ENCODE data around the gene PLD6.

The PLD6 gene

GRCh38 chr17:17172990-17173389 is 33.1 kb downstream of the PLD6 start (continued):
- TF ChIP-seq CREB5 (CRISPR knock-in tag; IDR thresholded peaks at IDR 0.05; ENCODE audit: low read depth) (no peak), CSRNP3 (CRISPR knock-in tag; IDR thresholded peaks at IDR 0.05) (no peak)

- no peak for ATAC-seq
- TF ChIP-seq ARNTL (CRISPR knock-in tag; IDR thresholded peaks at IDR 0.05; ENCODE audit: borderline replicate concordance, low read depth) (no peak), ZC3H10 (CRISPR knock-in tag; IDR thresholded peaks at IDR 0.05) (no peak)
Measured at GRCh38 chr17:17172001-17172939, 33.9 kb downstream of the PLD6 start.

- no peak for TF ChIP-seq ISL1 (CRISPR knock-in tag; IDR thresholded peaks at IDR 0.05)
- TF ChIP-seq ZNF70 (CRISPR knock-in tag; IDR thresholded peaks at IDR 0.05): no peak
- TF ChIP-seq OSR1 (CRISPR knock-in tag; IDR thresholded peaks at IDR 0.05): no peak
- no peak for TF ChIP-seq TOX (CRISPR knock-in tag; IDR thresholded peaks at IDR 0.05; ENCODE audit: borderline replicate concordance)
- no peak for TF ChIP-seq ZFP3 (CRISPR knock-in tag; IDR thresholded peaks at IDR 0.05)
- no peak for TF ChIP-seq PPARA (CRISPR knock-in tag; IDR thresholded peaks at IDR 0.05; ENCODE audit: borderline replicate concordance)
- TF ChIP-seq ARNTL (CRISPR knock-in tag; IDR thresholded peaks at IDR 0.05; ENCODE audit: borderline replicate concordance, low read depth): no peak
- TF ChIP-seq PATZ1 (CRISPR knock-in tag; IDR thresholded peaks at IDR 0.05; ENCODE audit: borderline replicate concordance): no peak
- no peak for TF ChIP-seq ESRRG (CRISPR knock-in tag; IDR thresholded peaks at IDR 0.05)
- TF ChIP-seq RARB (CRISPR knock-in tag; IDR thresholded peaks at IDR 0.05): no peak
- TF ChIP-seq CREB5 (CRISPR knock-in tag; IDR thresholded peaks at IDR 0.05; ENCODE audit: low read depth): no peak
- TF ChIP-seq ZNF8 (CRISPR knock-in tag; IDR thresholded peaks at IDR 0.05): no peak
- no peak for ATAC-seq
Measured at GRCh38 chr17:17171186-17171585, 34.9 kb downstream of the PLD6 start.

- ATAC-seq: no peak
- no peak for TF ChIP-seq TOX (CRISPR knock-in tag; IDR thresholded peaks at IDR 0.05; ENCODE audit: borderline replicate concordance)
- TF ChIP-seq CSRNP3 (CRISPR knock-in tag; IDR thresholded peaks at IDR 0.05): no peak
- TF ChIP-seq ZNF565 (CRISPR knock-in tag; conservative IDR thresholded peaks at IDR 0.05; ENCODE audit: low read depth): no peak
- no peak for TF ChIP-seq CREB5 (CRISPR knock-in tag; IDR thresholded peaks at IDR 0.05; ENCODE audit: low read depth)
- no peak for TF ChIP-seq ZC3H10 (CRISPR knock-in tag; IDR thresholded peaks at IDR 0.05)
- no peak for TF ChIP-seq POU6F1 (CRISPR knock-in tag; IDR thresholded peaks at IDR 0.05; ENCODE audit: borderline replicate concordance, low read depth)
- TF ChIP-seq BACH2 (CRISPR knock-in tag; IDR thresholded peaks at IDR 0.05; ENCODE audit: borderline replicate concordance): no peak
- TF ChIP-seq TCF4 (CRISPR knock-in tag; IDR thresholded peaks at IDR 0.05; ENCODE audit: borderline replicate concordance): no peak
- TF ChIP-seq SNAI2 (CRISPR knock-in tag; IDR thresholded peaks at IDR 0.05): no peak
- no peak for TF ChIP-seq OSR1 (CRISPR knock-in tag; IDR thresholded peaks at IDR 0.05)
- no peak for TF ChIP-seq RARB (CRISPR knock-in tag; IDR thresholded peaks at IDR 0.05)
- TF ChIP-seq CSDC2 (CRISPR knock-in tag; IDR thresholded peaks at IDR 0.05): no peak
Measured at GRCh38 chr17:17170346-17170985, 35.7 kb downstream of the PLD6 start.

Data from SK-N-SH treated with all-trans-retinoic acid at 6 μM for 48 hours (cell line).